Endothelial cell of umbilical vein (primary cell): Measurements from ENCODE around the gene CCDC73. TPM values are rescaled to one million over a fixed set of nuclear protein-coding genes. Genes with fewer than 3 reads are reported as not detected.

Experiments used
- BruUV-seq: library from RNA; stranded (reverse); fragments of 400-500 nt; replicated peaks from 2 replicates; lab custom pipeline; 2021; lab: Mats Ljungman, UMichigan
- CTCF ChIA-PET: fragments of 300-600, 350-600 bp; sonication (Branson Sonifier 250); formaldehyde crosslinking; loops from one replicate; lab custom pipeline; 2021; ENCODE audit warnings: antibody characterized with exemption, inconsistent platforms; lab: Charles Lee
- POLR2A ChIA-PET: fragments of 300-600, 350-600 bp; sonication (Branson Sonifier 250); formaldehyde crosslinking; loops from one replicate; lab custom pipeline; 2021; ENCODE audit warnings: antibody characterized with exemption, inconsistent platforms; lab: Charles Lee
- DNase-seq: peaks from one replicate; pipeline ENCODE4 v3.0.0-alpha.2; 2011; ENCODE audit warnings: low read depth, low spot score
- FAIRE-seq: peaks from 2 replicates; lab custom pipeline; 2011; peaks lifted over from hg19 to GRCh38; lab: Jason Lieb, UNC
- H2AFZ ChIP-seq: 2 replicates; pipeline ENCODE4 v1.6.0; 2012; ENCODE audit warnings: low read depth, low read length, control low read depth, inconsistent platforms
- H3K27ac ChIP-seq: 2 replicates; pipeline ENCODE4 v1.5.1; 2011; ENCODE audit warnings: low read depth, mild to moderate bottlenecking, control low read depth, low read length, moderate library complexity; ENCODE audit not compliant: insufficient read depth
- H3K27me3 ChIP-seq, 2 experiments: 2 replicates each; pipeline versions ENCODE4 v1.6.0 to v1.6.1; 2011; ENCODE audit warnings: low read length in 2 of 2, mixed read lengths in 1 of 2; ENCODE audit not compliant: control insufficient read depth in 2 of 2, insufficient read depth in 2 of 2
- H3K36me3 ChIP-seq, 2 experiments: 2 replicates in 1 of 2; 3 replicates in 1 of 2; pipeline ENCODE4 v1.5.1; 2011; ENCODE audit warnings: low read length in 2 of 2, mild to moderate bottlenecking in 1 of 2, moderate library complexity in 1 of 2; ENCODE audit not compliant: control insufficient read depth in 2 of 2, insufficient read depth in 2 of 2; ENCODE audit errors: extremely low read depth in 1 of 2
- H3K4me1 ChIP-seq: 3 replicates; pipeline ENCODE4 v1.5.1; 2011; ENCODE audit warnings: mild to moderate bottlenecking, low read length; ENCODE audit not compliant: control insufficient read depth, insufficient read depth; ENCODE audit errors: extremely low read depth
- H3K4me2 ChIP-seq: 2 replicates; pipeline ENCODE4 v1.6.1; 2011; ENCODE audit warnings: low read length, control low read depth, mixed read lengths; ENCODE audit not compliant: insufficient read depth
- H3K4me3 ChIP-seq, 3 experiments: fragments of 200-600 bp in 1 of 3; sonication (generic), shearing (Covaris generic) in 1 of 3; replicated peaks in 1 of 3; 2 replicates each; pipeline ENCODE4 v1.5.1; 2011 to 2016; ENCODE audit warnings: control low read depth in 3 of 3, low read length in 3 of 3, mild to moderate bottlenecking in 2 of 3, inconsistent platforms in 1 of 3, low read depth in 1 of 3, moderate library complexity in 1 of 3; ENCODE audit not compliant: insufficient read depth in 1 of 3
- H3K79me2 ChIP-seq: 2 replicates; pipeline ENCODE4 v1.6.0; 2012; ENCODE audit warnings: low read length, inconsistent platforms; ENCODE audit not compliant: control insufficient read depth, insufficient read depth
- H3K9ac ChIP-seq: replicated peaks from 2 replicates; pipeline ENCODE3; 2011; ENCODE audit warnings: low read length, control low read depth; ENCODE audit not compliant: insufficient read depth; ENCODE audit errors: extremely low read depth
- H3K9me1 ChIP-seq: replicated peaks from 3 replicates; pipeline ENCODE4 v1.6.0; 2011; ENCODE audit warnings: mild to moderate bottlenecking, low read length; ENCODE audit not compliant: control insufficient read depth, insufficient read depth; ENCODE audit errors: extremely low read depth
- H3K9me3 ChIP-seq: replicated peaks from 2 replicates; pipeline ENCODE4 v1.5.1; 2012; ENCODE audit warnings: low read length, inconsistent platforms; ENCODE audit not compliant: control insufficient read depth, insufficient read depth
- H4K20me1 ChIP-seq: replicated peaks from 2 replicates; pipeline ENCODE3; 2011; ENCODE audit warnings: mild to moderate bottlenecking, low read length; ENCODE audit not compliant: control insufficient read depth, insufficient read depth; ENCODE audit errors: extremely low read depth
- CTCF ChIP-seq, 2 donors: IDR thresholded peaks; 1 replicate in 1 of 2; 2 replicates in 1 of 2; pipeline ENCODE4 v1.5.1; 2011; ENCODE audit warnings: low read length in 2 of 2, mild to moderate bottlenecking in 2 of 2, moderate library complexity in 2 of 2, control low read depth in 1 of 2, inconsistent platforms in 1 of 2, low read depth in 1 of 2; ENCODE audit not compliant: insufficient read depth in 1 of 2; ENCODE audit errors: extremely low read depth in 1 of 2
- EZH2 ChIP-seq: IDR thresholded peaks from 2 replicates; pipeline ENCODE4 v1.6.1; 2012; ENCODE audit warnings: borderline replicate concordance, low read depth, mild to moderate bottlenecking, moderate library complexity, low read length, inconsistent platforms; ENCODE audit not compliant: severe bottlenecking
- FOS ChIP-seq: IDR thresholded peaks from 2 replicates; pipeline ENCODE4 v1.6.1; 2011; ENCODE audit warnings: mild to moderate bottlenecking, low read length, moderate library complexity, borderline replicate concordance; ENCODE audit not compliant: insufficient read depth
- GATA2 ChIP-seq: IDR thresholded peaks from 2 replicates; pipeline ENCODE4 v1.7.0; 2011; ENCODE audit warnings: low read depth, mild to moderate bottlenecking, moderate library complexity, mixed read lengths, low read length; ENCODE audit not compliant: insufficient read length, insufficient read depth
- JUN ChIP-seq: IDR thresholded peaks from 2 replicates; pipeline ENCODE4 v1.6.1; 2011; ENCODE audit warnings: borderline replicate concordance, low read depth; ENCODE audit not compliant: insufficient read length, insufficient read depth
- MYC ChIP-seq: IDR thresholded peaks from one replicate; pipeline ENCODE4 v1.6.1; 2011; ENCODE audit warnings: mild to moderate bottlenecking, low read depth, low read length
- POLR2A ChIP-seq: IDR thresholded peaks from 2 replicates; pipeline ENCODE4 v1.6.1; 2012; ENCODE audit warnings: low read depth, mild to moderate bottlenecking, control low read depth, low read length
- POLR2AphosphoS5 ChIP-seq: IDR thresholded peaks from 2 replicates; pipeline ENCODE4 v1.6.1; 2012; ENCODE audit warnings: low read depth, mild to moderate bottlenecking, control low read depth, low read length, moderate library complexity; ENCODE audit not compliant: insufficient read depth
- dilution Hi-C: fragments of 300-500 bp; cut with MboI; formaldehyde crosslinking; loops from one replicate; pipeline ENCODE4 v1.15.0; 2019; ENCODE audit warnings: low sequenced_read_pairs; ENCODE audit not compliant: extremely low pct_ligation_motif_present
- intact Hi-C: fragments of 100-400 bp; cut with micrococcal nuclease; formaldehyde crosslinking; loops from one replicate; pipeline ENCODE4 v1.10.0; 2022
- polyA plus RNA-seq, 4 experiments: library from polyadenylated mRNA; depleted of rRNA in 3 of 4; stranded (reverse) in 3 of 4; unstranded in 1 of 4; fragments of >200 nt; gene quantifications; 2 replicates each; pipeline versions ENCODE4 v1.2.1 to v1.2.3, GENCODE V29; 2011 to 2012; ENCODE audit warnings: missing spikeins in 1 of 4
- total RNA-seq: library from RNA; stranded (reverse); gene quantifications from 2 replicates; pipeline ENCODE4 v1.2.3, GENCODE V29; 2021
- TF ChIP-seq, protein P1 (sequence below): IDR thresholded peaks from 2 replicates; pipeline ENCODE4 v1.6.1; 2011; ENCODE audit not compliant: insufficient read depth, insufficient read length

Gene CCDC73
- total and polyA plus RNA-seq, 2 donors (not counting 3 experiments of a cell fraction or from before 2014, with no cell fraction given) = not detected

- no peaks in the 10 kb centered on the region for H3K9me3 ChIP-seq
- no peaks in the 10 kb centered on the region for H3K4me1 ChIP-seq
- no peak overlapping the region for H3K27ac ChIP-seq
- intact Hi-C loops = loop anchor here (2.0 kb wide), 1 partner anchor 293 kb away; no protein-coding TSS in a partner anchor
- CTCF ChIA-PET = interaction anchor here (0.9 to 1.3 kb wide), 4 partner anchors 229 to 301 kb away, joined by 3 to 17 read pairs (median 8); no protein-coding TSS in a partner anchor
- DNase-seq (peak; percentile 17), FAIRE-seq (no peak)
- no peaks in the 10 kb centered on the region for H3K36me3 ChIP-seq
- H3K79me2 ChIP-seq = no peaks in the 10 kb centered on the region
- no peak overlapping the region for H3K9ac ChIP-seq
- POLR2A ChIA-PET = no interaction called here
- H3K27me3 ChIP-seq = no peaks in the 10 kb centered on the region
- no peak overlapping the region for H2AFZ ChIP-seq
- H4K20me1 ChIP-seq = no peaks in the 10 kb centered on the region
- TF ChIP-seq GATA2 (no peak), POLR2A (no peak), MYC (no peak), EZH2 (no peak), JUN (no peak), CTCF (IDR thresholded peaks at IDR 0.05; ENCODE audit: extremely low read depth in 1 of 2, insufficient read depth in 1 of 2, low read depth in 1 of 2, low read length in 2 of 2) (no peak), POLR2AphosphoS5 (no peak), FOS (no peak)
- TF ChIP-seq, protein P1, sequence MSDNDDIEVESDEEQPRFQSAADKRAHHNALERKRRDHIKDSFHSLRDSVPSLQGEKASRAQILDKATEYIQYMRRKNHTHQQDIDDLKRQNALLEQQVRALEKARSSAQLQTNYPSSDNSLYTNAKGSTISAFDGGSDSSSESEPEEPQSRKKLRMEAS = no peak
- no peak overlapping the region for H3K4me3 ChIP-seq
- no peaks in the 10 kb centered on the region for H3K9me1 ChIP-seq
- BruUV-seq = no TSS peak
- H3K4me2 ChIP-seq = no peak overlapping the region
- dilution Hi-C loops = no loop called here
Measured at GRCh38 chr11:32615422-32615821, 179.0 kb downstream of the CCDC73 start.
